ENCODE results near the gene FRMD4A.

Gene FRMD4A

DNA sequence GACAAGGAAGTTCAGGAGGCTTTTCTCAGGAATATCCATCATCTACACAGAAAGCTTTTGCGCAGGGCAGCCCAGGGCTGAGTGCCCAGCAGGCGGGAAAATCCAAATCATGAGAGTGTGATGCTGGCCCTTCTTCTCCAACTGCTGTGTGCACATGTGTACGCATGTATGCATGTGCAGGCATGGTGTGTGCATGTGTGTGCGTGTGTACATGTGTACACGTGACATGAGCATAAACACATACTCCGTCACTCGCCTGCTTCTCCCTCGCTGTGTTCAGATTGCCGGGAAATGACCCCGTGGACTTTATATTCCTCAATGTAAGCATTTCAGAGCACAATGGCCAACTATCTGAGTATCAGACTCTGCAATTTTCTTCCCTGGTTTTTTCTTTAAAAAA lies 658.8 kb downstream of the FRMD4A start:
- H3K79me1 ChIP-seq (ENCODE audit: low read depth, low read length) = peaks cover 2% of the 10 kb centered on the region
- no peak overlapping the region for H4K91ac ChIP-seq (ENCODE audit: low read depth, low read length, poor library complexity)
- H3K23ac ChIP-seq (ENCODE audit: low read depth, low read length, poor library complexity) = peak overlapping the region; percentile 46
- H3K4ac ChIP-seq (ENCODE audit: low read length) = no peak overlapping the region
- H3K9me3 ChIP-seq (replicated peaks in 1 of 2; ENCODE audit: control insufficient read depth in 2 of 2, insufficient read depth in 1 of 2, low read depth in 1 of 2, low read length in 2 of 2) = peaks cover 3 to 17% of the 10 kb centered on the region in 2 donors
- H2BK5ac ChIP-seq (ENCODE audit: low read length) = no peak overlapping the region
- H3K27ac ChIP-seq (replicated peaks; ENCODE audit: low read length) = peak overlapping the region; percentile 68
- peak overlapping the region; percentile 16 for H2AK5ac ChIP-seq (ENCODE audit: low read depth, low read length)
- DNase-seq (ENCODE audit: low spot score) = no peak
- no peak overlapping the region for H3K4me2 ChIP-seq (ENCODE audit: insufficient read depth, low read length, poor library complexity, severe bottlenecking)
- no peak overlapping the region for H4K8ac ChIP-seq (ENCODE audit: low read depth, low read length)
- H3K36me3 ChIP-seq (replicated peaks in 1 of 2; ENCODE audit: control insufficient read depth in 2 of 2, insufficient read depth in 2 of 2, low read length in 2 of 2) = peaks cover 8 to 95% of the 10 kb centered on the region in 2 donors
- peak overlapping the region; percentile 78 for H3K18ac ChIP-seq (ENCODE audit: low read length)
- no peak overlapping the region for H2AFZ ChIP-seq (ENCODE audit: low read length)
- H3K4me3 ChIP-seq (ENCODE audit: low read length in 2 of 2) = peak overlapping the region in 1 of 2 donors; percentile 47
- H3K14ac ChIP-seq (ENCODE audit: low read length) = peak overlapping the region; percentile 76
- H3K4me1 ChIP-seq (ENCODE audit: control insufficient read depth in 2 of 2, insufficient read depth in 1 of 2, low read depth in 1 of 2, low read length in 2 of 2) = peaks cover 13 to 23% of the 10 kb centered on the region in 2 donors
- H2BK120ac ChIP-seq (ENCODE audit: low read depth, low read length) = no peak overlapping the region
- H2BK15ac ChIP-seq (ENCODE audit: low read length) = no peak overlapping the region
- peak overlapping the region; percentile 0 for H2BK12ac ChIP-seq (ENCODE audit: low read length)
- H3K9ac ChIP-seq (ENCODE audit: low read depth, low read length, poor library complexity) = peak overlapping the region; percentile 51
- H3K27me3 ChIP-seq (ENCODE audit: control insufficient read depth in 3 of 3, insufficient read depth in 3 of 3, low read depth in 1 of 3, low read length in 3 of 3) = no peaks in the 10 kb centered on the region
- WGBS, 2 donors (ENCODE audit: extremely low coverage in 2 of 2, insufficient read length in 2 of 2, insufficient replicate concordance in 1 of 2) = no CpG with 5 or more reads among the region's 10 CpGs

DNA sequence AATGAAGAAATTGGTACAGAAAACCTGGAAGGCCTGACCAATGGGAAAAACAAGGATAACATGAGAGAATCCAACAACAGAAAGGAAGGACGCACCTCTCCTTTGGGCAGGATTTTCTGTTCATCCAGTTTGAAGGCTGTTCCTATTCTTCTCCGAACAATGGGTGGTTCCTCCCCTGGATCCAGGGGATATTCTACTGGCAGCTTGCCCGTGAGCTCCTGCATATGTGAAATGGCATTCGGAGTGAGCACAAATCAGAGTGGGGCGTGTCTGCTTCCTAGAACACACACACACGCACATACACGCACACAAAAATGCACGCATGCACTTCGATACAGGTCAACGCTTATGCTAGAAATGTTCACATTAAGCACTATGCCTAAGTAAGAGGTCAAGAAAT lies 660.4 kb downstream of the FRMD4A start:
- no peak overlapping the region for H2BK120ac ChIP-seq (ENCODE audit: low read depth, low read length)
- no peak overlapping the region for H3K4me3 ChIP-seq (ENCODE audit: low read length in 2 of 2)
- no CpG with 5 or more reads among the region's 10 CpGs for WGBS, 2 donors (ENCODE audit: extremely low coverage in 2 of 2, insufficient read length in 2 of 2, insufficient replicate concordance in 1 of 2)
- H2BK15ac ChIP-seq (ENCODE audit: low read length) = no peak overlapping the region
- no peak overlapping the region for H4K8ac ChIP-seq (ENCODE audit: low read depth, low read length)
- H3K27ac ChIP-seq (replicated peaks; ENCODE audit: low read length) = no peak overlapping the region
- H3K4me2 ChIP-seq (ENCODE audit: insufficient read depth, low read length, poor library complexity, severe bottlenecking) = no peak overlapping the region
- H3K4ac ChIP-seq (ENCODE audit: low read length) = no peak overlapping the region
- H2BK12ac ChIP-seq (ENCODE audit: low read length) = no peak overlapping the region
- peaks cover 3 to 17% of the 10 kb centered on the region in 2 donors for H3K9me3 ChIP-seq (replicated peaks in 1 of 2; ENCODE audit: control insufficient read depth in 2 of 2, insufficient read depth in 1 of 2, low read depth in 1 of 2, low read length in 2 of 2)
- DNase-seq (ENCODE audit: low spot score) = no peak
- H2AK5ac ChIP-seq (ENCODE audit: low read depth, low read length) = no peak overlapping the region
- no peak overlapping the region for H3K14ac ChIP-seq (ENCODE audit: low read length)
- H3K79me1 ChIP-seq (ENCODE audit: low read depth, low read length) = peaks cover 2% of the 10 kb centered on the region
- peak overlapping the region; percentile 91 for H3K18ac ChIP-seq (ENCODE audit: low read length)
- peaks cover 20 to 98% of the 10 kb centered on the region in 2 donors for H3K36me3 ChIP-seq (replicated peaks in 1 of 2; ENCODE audit: control insufficient read depth in 2 of 2, insufficient read depth in 2 of 2, low read length in 2 of 2)
- H3K4me1 ChIP-seq (ENCODE audit: control insufficient read depth in 2 of 2, insufficient read depth in 1 of 2, low read depth in 1 of 2, low read length in 2 of 2) = peaks cover 13 to 23% of the 10 kb centered on the region in 2 donors
- H2AFZ ChIP-seq (ENCODE audit: low read length) = no peak overlapping the region
- no peaks in the 10 kb centered on the region for H3K27me3 ChIP-seq (ENCODE audit: control insufficient read depth in 3 of 3, insufficient read depth in 3 of 3, low read depth in 1 of 3, low read length in 3 of 3)
- H4K91ac ChIP-seq (ENCODE audit: low read depth, low read length, poor library complexity) = no peak overlapping the region
- no peak overlapping the region for H3K23ac ChIP-seq (ENCODE audit: low read depth, low read length, poor library complexity)
- H3K9ac ChIP-seq (ENCODE audit: low read depth, low read length, poor library complexity) = no peak overlapping the region
- no peak overlapping the region for H2BK5ac ChIP-seq (ENCODE audit: low read length)

DNA sequence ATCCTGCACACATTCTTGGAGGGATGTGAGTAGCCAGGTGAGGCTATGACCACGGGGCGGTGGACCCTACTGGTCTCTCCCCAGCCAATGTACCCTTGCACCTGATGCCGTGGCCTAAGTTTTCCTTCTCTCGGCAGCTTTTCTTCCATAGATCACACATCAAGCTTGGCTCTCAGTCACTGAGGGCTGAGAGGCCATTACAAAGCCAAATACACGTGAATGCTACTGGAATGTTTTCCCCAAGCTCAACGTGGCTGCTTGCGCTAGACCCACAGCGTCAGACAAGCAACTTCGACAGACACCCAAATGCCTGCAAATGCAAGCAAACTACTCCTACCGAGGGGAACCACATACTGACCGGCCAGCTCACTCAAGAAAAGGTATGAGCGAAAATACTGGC lies 660.8 kb downstream of the FRMD4A start:
- no peak for DNase-seq (ENCODE audit: low spot score)
- no peak overlapping the region for H4K8ac ChIP-seq (ENCODE audit: low read depth, low read length)
- H2BK5ac ChIP-seq (ENCODE audit: low read length) = no peak overlapping the region
- H3K4me1 ChIP-seq (ENCODE audit: control insufficient read depth in 2 of 2, insufficient read depth in 1 of 2, low read depth in 1 of 2, low read length in 2 of 2) = peaks cover 13 to 23% of the 10 kb centered on the region in 2 donors
- no peak overlapping the region for H2BK120ac ChIP-seq (ENCODE audit: low read depth, low read length)
- peak overlapping the region; percentile 91 for H3K18ac ChIP-seq (ENCODE audit: low read length)
- peaks cover 2% of the 10 kb centered on the region for H3K79me1 ChIP-seq (ENCODE audit: low read depth, low read length)
- no peak overlapping the region for H3K9ac ChIP-seq (ENCODE audit: low read depth, low read length, poor library complexity)
- no CpG with 5 or more reads among the region's 12 CpGs for WGBS, 2 donors (ENCODE audit: extremely low coverage in 2 of 2, insufficient read length in 2 of 2, insufficient replicate concordance in 1 of 2)
- no peak overlapping the region for H2AK5ac ChIP-seq (ENCODE audit: low read depth, low read length)
- H3K36me3 ChIP-seq (replicated peaks in 1 of 2; ENCODE audit: control insufficient read depth in 2 of 2, insufficient read depth in 2 of 2, low read length in 2 of 2) = peaks cover 20 to 98% of the 10 kb centered on the region in 2 donors
- no peaks in the 10 kb centered on the region for H3K27me3 ChIP-seq (ENCODE audit: control insufficient read depth in 3 of 3, insufficient read depth in 3 of 3, low read depth in 1 of 3, low read length in 3 of 3)
- H4K91ac ChIP-seq (ENCODE audit: low read depth, low read length, poor library complexity) = no peak overlapping the region
- H3K23ac ChIP-seq (ENCODE audit: low read depth, low read length, poor library complexity) = no peak overlapping the region
- peak overlapping the region; percentile 59 for H2BK12ac ChIP-seq (ENCODE audit: low read length)
- H2BK15ac ChIP-seq (ENCODE audit: low read length) = no peak overlapping the region
- H3K9me3 ChIP-seq (replicated peaks in 1 of 2; ENCODE audit: control insufficient read depth in 2 of 2, insufficient read depth in 1 of 2, low read depth in 1 of 2, low read length in 2 of 2) = peaks cover 3 to 17% of the 10 kb centered on the region in 2 donors
- H3K27ac ChIP-seq (replicated peaks; ENCODE audit: low read length) = no peak overlapping the region
- H3K4ac ChIP-seq (ENCODE audit: low read length) = no peak overlapping the region
- H3K4me2 ChIP-seq (ENCODE audit: insufficient read depth, low read length, poor library complexity, severe bottlenecking) = no peak overlapping the region
- no peak overlapping the region for H2AFZ ChIP-seq (ENCODE audit: low read length)
- H3K14ac ChIP-seq (ENCODE audit: low read length) = no peak overlapping the region
- H3K4me3 ChIP-seq (ENCODE audit: low read length in 2 of 2) = no peak overlapping the region

DNA sequence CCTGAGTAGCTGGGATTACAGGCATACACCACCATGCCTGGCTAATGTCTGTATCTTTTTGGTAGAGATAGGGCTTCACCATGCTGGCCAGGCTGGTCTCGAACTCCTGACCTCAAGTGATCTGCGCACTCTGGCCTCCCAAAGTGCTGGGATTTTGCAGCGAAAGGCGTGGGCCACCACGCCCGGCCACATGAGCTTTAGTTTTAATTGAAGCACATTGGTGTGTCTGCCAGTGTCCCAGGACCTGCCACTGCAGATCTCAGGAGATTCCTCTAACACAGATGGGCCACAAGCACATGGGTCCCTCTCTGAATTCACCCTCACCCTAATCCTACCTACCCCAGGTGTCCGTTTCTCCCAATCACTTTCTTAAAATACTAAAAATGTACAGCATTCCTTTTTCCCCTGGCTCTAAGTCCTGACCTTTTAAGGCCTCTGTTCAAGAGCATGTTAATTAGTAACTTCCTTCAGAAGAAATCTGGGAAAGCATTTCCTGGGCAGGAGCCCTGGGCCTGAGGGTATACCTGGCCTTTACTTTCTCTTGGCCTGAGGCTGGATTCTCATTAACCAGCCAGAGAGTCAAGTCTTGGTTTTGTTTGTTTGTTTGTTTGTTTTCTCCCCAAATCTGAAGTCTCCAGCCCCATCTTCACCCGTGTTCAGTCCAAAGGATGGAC lies 661.4 kb downstream of the FRMD4A start:
- Histone ChIP-seq H3K36me3 (replicated peaks in 1 of 2; ENCODE audit: control insufficient read depth in 2 of 2, insufficient read depth in 2 of 2, low read length in 2 of 2) (peaks cover 20 to 96% of the 10 kb centered on the region in 2 donors), H3K9me3 (replicated peaks in 1 of 2; ENCODE audit: control insufficient read depth in 2 of 2, insufficient read depth in 1 of 2, low read depth in 1 of 2, low read length in 2 of 2) (peaks cover 3 to 17% of the 10 kb centered on the region in 2 donors), H3K79me1 (ENCODE audit: low read depth, low read length) (peaks cover 2% of the 10 kb centered on the region), H3K4ac (ENCODE audit: low read length) (no peak overlapping the region), H2BK15ac (ENCODE audit: low read length) (no peak overlapping the region), H2BK5ac (ENCODE audit: low read length) (no peak overlapping the region), H3K27ac (replicated peaks; ENCODE audit: low read length) (no peak overlapping the region), H3K4me3 (ENCODE audit: low read length in 2 of 2) (no peak overlapping the region), H3K18ac (ENCODE audit: low read length) (peak overlapping the region; percentile 91), H3K14ac (ENCODE audit: low read length) (no peak overlapping the region), H3K23ac (ENCODE audit: low read depth, low read length, poor library complexity) (no peak overlapping the region), H3K9ac (ENCODE audit: low read depth, low read length, poor library complexity) (no peak overlapping the region), H2AK5ac (ENCODE audit: low read depth, low read length) (no peak overlapping the region), H4K8ac (ENCODE audit: low read depth, low read length) (no peak overlapping the region), H2BK12ac (ENCODE audit: low read length) (peak overlapping the region; percentile 59), H3K4me1 (ENCODE audit: control insufficient read depth in 2 of 2, insufficient read depth in 1 of 2, low read depth in 1 of 2, low read length in 2 of 2) (peaks cover 13 to 23% of the 10 kb centered on the region in 2 donors), H3K4me2 (ENCODE audit: insufficient read depth, low read length, poor library complexity, severe bottlenecking) (no peak overlapping the region), H4K91ac (ENCODE audit: low read depth, low read length, poor library complexity) (no peak overlapping the region), H3K27me3 (ENCODE audit: control insufficient read depth in 3 of 3, insufficient read depth in 3 of 3, low read depth in 1 of 3, low read length in 3 of 3) (no peaks in the 10 kb centered on the region), H2AFZ (ENCODE audit: low read length) (no peak overlapping the region), H2BK120ac (ENCODE audit: low read depth, low read length) (no peak overlapping the region)
- no peak for DNase-seq (ENCODE audit: low spot score)
- WGBS, 2 donors (ENCODE audit: extremely low coverage in 2 of 2, insufficient read length in 2 of 2, insufficient replicate concordance in 1 of 2) = no CpG with 5 or more reads among the region's 8 CpGs

Data from neuronal stem cell (in vitro differentiated cells).